Sigmoid colon (tissue), 7 donors: ENCODE data around the gene HOXD13. TPM values are rescaled to one million over a fixed set of nuclear protein-coding genes. Genes with fewer than 3 reads are reported as not detected.

ENCODE experiments used
- polyA plus RNA-seq, 3 donors: library from polyadenylated mRNA; stranded (reverse); fragments of 200-250 nt; gene quantifications; one replicate each; pipeline ENCODE4 v1.2.3, GENCODE V29; 2013
- total RNA-seq, 4 donors: library from RNA; depleted of rRNA; stranded (reverse); fragments of >200 nt; gene quantifications; one replicate each; pipeline ENCODE4 v1.1.0, GENCODE V29; 2016
- donor health status: healthy with polysubstance abuse.
- donor health status: Bipolar disorder and iron deficiency.
- donor health status: healthy.

HOXD13 gene
- total and polyA plus RNA-seq, 7 donors, result 2.3 to 48.9 (median 26.1) TPM; not detected in 1

Other genes with a start within 250 kb of the HOXD13 start
- gene LNPK, start 90.5 kb upstream of the HOXD13 start, total RNA-seq, result 10 to 100 TPM; 15.9 to 48.2 (median 37.1) TPM
- 1 to 10 TPM; 1.8 to 6.8 (median 4.2) TPM for gene LNPK, start 90.5 kb upstream of the HOXD13 start, polyA plus RNA-seq
- 1 to 10 TPM; 1.2 to 4.6 (median 2.1) TPM for gene EVX2, start 8.8 kb upstream of the HOXD13 start, total RNA-seq
- gene EVX2, start 8.8 kb upstream of the HOXD13 start, polyA plus RNA-seq, result under 1 TPM in 1 of 3 donors, not detected in 2; 0.07 TPM
- 1 to 10 TPM in 3 of 4 donors, not detected in 1; 1.3 to 1.8 (median 1.7) TPM for gene HOXD12, start 7.1 kb downstream of the HOXD13 start, total RNA-seq
- under 1 TPM in 1 of 3 donors, not detected in 2; 0.15 TPM for gene HOXD12, start 7.1 kb downstream of the HOXD13 start, polyA plus RNA-seq
- 10 to 100 TPM; 18.3 to 39.3 (median 24.9) TPM for gene HOXD11, start 14.6 kb downstream of the HOXD13 start, total RNA-seq
- gene HOXD11, start 14.6 kb downstream of the HOXD13 start, polyA plus RNA-seq, result 1 to 10 TPM in 2 of 3 donors, under 1 TPM in 1; 0.69 to 3.6 (median 2.1) TPM
- gene HOXD10, start 24.1 kb downstream of the HOXD13 start, total RNA-seq, result 10 to 100 TPM; 10.7 to 46.0 (median 17.9) TPM
- 1 to 10 TPM in 2 of 3 donors, under 1 TPM in 1; 0.23 to 2.4 (median 1.5) TPM for gene HOXD10, start 24.1 kb downstream of the HOXD13 start, polyA plus RNA-seq
- 10 to 100 TPM; 10.6 to 27.1 (median 12.9) TPM for gene HOXD9, start 30.0 kb downstream of the HOXD13 start, total RNA-seq
- gene HOXD9, start 30.0 kb downstream of the HOXD13 start, polyA plus RNA-seq, result 1 to 10 TPM in 2 of 3 donors, under 1 TPM in 1; 0.46 to 3.6 (median 1.8) TPM
- gene HOXD8, start 37.0 kb downstream of the HOXD13 start, total RNA-seq, result 10 to 100 TPM; 10.2 to 19.7 (median 16.5) TPM
- gene HOXD8, start 37.0 kb downstream of the HOXD13 start, polyA plus RNA-seq, result 10 to 100 TPM in 1 of 3 donors, 1 to 10 TPM in 2; 2.5 to 10.8 (median 3.4) TPM
- 1 to 10 TPM; 3.4 to 8.0 (median 4.8) TPM for gene HOXD4, start 58.8 kb downstream of the HOXD13 start, total RNA-seq
- gene HOXD4, start 58.8 kb downstream of the HOXD13 start, polyA plus RNA-seq, result 1 to 10 TPM in 1 of 3 donors, under 1 TPM in 1, not detected in 1; 0.60 to 3.1 TPM
- gene HOXD3, start 64.6 kb downstream of the HOXD13 start, total RNA-seq, result 1 to 10 TPM in 3 of 4 donors, under 1 TPM in 1; 0.68 to 4.6 (median 4.1) TPM
- gene HOXD3, start 64.6 kb downstream of the HOXD13 start, polyA plus RNA-seq, result 1 to 10 TPM in 1 of 3 donors, under 1 TPM in 2; 0.60 to 1.4 (median 0.92) TPM
- under 1 TPM in 3 of 4 donors, not detected in 1; 0.16 to 0.71 (median 0.41) TPM for gene HOXD1, start 95.9 kb downstream of the HOXD13 start, total RNA-seq
- gene HOXD1, start 95.9 kb downstream of the HOXD13 start, polyA plus RNA-seq, result 1 to 10 TPM; 3.1 to 4.2 (median 3.6) TPM
- gene MTX2, start 176.7 kb downstream of the HOXD13 start, total RNA-seq, result 10 to 100 TPM; 34.5 to 49.5 (median 38.8) TPM
- gene MTX2, start 176.7 kb downstream of the HOXD13 start, polyA plus RNA-seq, result 10 to 100 TPM; 45.8 to 66.8 (median 59.5) TPM